AG09309 (cell line): ENCODE measurements around the gene TMEM185B.

ENCODE experiments used
- DNase-seq: peaks from one replicate; pipeline ENCODE4 v3.0.0-alpha.2; 2010; ENCODE audit warnings: low read depth
- H3K4me3 ChIP-seq: 2 replicates; pipeline ENCODE4 v1.5.1; 2011; ENCODE audit warnings: mild to moderate bottlenecking, low read depth, low read length, moderate library complexity; ENCODE audit not compliant: control insufficient read depth
- TF ChIP-seq, protein P1 (sequence below): IDR thresholded peaks from 2 replicates; pipeline ENCODE4 v1.5.1; 2011; ENCODE audit warnings: mild to moderate bottlenecking, low read depth, low read length, inconsistent platforms; ENCODE audit not compliant: insufficient read depth, control insufficient read depth; ENCODE audit errors: missing control alignments

The TMEM185B gene

GRCh38 chr2:120256651-120257000 lies 33.4 kb upstream of the TMEM185B start:
- DNase-seq: no peak
- H3K4me3 ChIP-seq: no peak overlapping the region
- TF ChIP-seq, protein P1, sequence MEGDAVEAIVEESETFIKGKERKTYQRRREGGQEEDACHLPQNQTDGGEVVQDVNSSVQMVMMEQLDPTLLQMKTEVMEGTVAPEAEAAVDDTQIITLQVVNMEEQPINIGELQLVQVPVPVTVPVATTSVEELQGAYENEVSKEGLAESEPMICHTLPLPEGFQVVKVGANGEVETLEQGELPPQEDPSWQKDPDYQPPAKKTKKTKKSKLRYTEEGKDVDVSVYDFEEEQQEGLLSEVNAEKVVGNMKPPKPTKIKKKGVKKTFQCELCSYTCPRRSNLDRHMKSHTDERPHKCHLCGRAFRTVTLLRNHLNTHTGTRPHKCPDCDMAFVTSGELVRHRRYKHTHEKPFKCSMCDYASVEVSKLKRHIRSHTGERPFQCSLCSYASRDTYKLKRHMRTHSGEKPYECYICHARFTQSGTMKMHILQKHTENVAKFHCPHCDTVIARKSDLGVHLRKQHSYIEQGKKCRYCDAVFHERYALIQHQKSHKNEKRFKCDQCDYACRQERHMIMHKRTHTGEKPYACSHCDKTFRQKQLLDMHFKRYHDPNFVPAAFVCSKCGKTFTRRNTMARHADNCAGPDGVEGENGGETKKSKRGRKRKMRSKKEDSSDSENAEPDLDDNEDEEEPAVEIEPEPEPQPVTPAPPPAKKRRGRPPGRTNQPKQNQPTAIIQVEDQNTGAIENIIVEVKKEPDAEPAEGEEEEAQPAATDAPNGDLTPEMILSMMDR: no peak

- no peak for DNase-seq
- no peak overlapping the region for H3K4me3 ChIP-seq
- TF ChIP-seq, protein P1: no peak
These were observed 32.9 kb upstream of the TMEM185B start for GRCh38 chr2:120255986-120256650.

GRCh38 chr2:120255071-120255470 lies 31.9 kb upstream of the TMEM185B start:
- no peak for DNase-seq
- TF ChIP-seq, protein P1: no peak
- no peak overlapping the region for H3K4me3 ChIP-seq

GRCh38 chr2:120254178-120254577 lies 31.0 kb upstream of the TMEM185B start:
- TF ChIP-seq, protein P1: no peak
- no peak for DNase-seq
- H3K4me3 ChIP-seq: peak overlapping the region; percentile 65

GRCh38 chr2:120253021-120253882 lies 30.1 kb upstream of the TMEM185B start:
- DNase-seq: no peak
- TF ChIP-seq, protein P1: peak; percentile 58
- H3K4me3 ChIP-seq: peak overlapping the region; percentile 65

- peak; percentile 88 for DNase-seq
- H3K4me3 ChIP-seq: peak within 1 kb of the TSS; percentile 65
- TF ChIP-seq, protein P1: no peak
These were observed 29.2 kb upstream of the TMEM185B start, which contains the start of gene RALB for GRCh38 chr2:120252225-120253020. Gene RALB (plus strand): TSS chr2:120252852. CDS start chr2:120278665, 25,813 bp downstream.
